Skin of body (tissue), 2 donors: ENCODE data around the gene TRIM46. TPM values are rescaled to one million over a fixed set of nuclear protein-coding genes. Genes with fewer than 3 reads are reported as not detected.

Experiments
- DNase-seq: peaks from one replicate; lab custom pipeline; 2025; lab: John Stamatoyannopoulos, UW
- total RNA-seq: library from RNA; depleted of rRNA; stranded (reverse); fragments of >200 nt; gene quantifications from one replicate; pipeline ENCODE4 v1.2.3, GENCODE V29; 2014

TRIM46 gene
- total RNA-seq, 1 donor from 2014 or later: 0.20 TPM

GRCh38 chr1:155170806-155171205 is 2.8 kb upstream of the TRIM46 start:
- DNase-seq: no peak

- no peak for DNase-seq
These were observed 1.6 kb upstream of the TRIM46 start for GRCh38 chr1:155171836-155172731.

DNA sequence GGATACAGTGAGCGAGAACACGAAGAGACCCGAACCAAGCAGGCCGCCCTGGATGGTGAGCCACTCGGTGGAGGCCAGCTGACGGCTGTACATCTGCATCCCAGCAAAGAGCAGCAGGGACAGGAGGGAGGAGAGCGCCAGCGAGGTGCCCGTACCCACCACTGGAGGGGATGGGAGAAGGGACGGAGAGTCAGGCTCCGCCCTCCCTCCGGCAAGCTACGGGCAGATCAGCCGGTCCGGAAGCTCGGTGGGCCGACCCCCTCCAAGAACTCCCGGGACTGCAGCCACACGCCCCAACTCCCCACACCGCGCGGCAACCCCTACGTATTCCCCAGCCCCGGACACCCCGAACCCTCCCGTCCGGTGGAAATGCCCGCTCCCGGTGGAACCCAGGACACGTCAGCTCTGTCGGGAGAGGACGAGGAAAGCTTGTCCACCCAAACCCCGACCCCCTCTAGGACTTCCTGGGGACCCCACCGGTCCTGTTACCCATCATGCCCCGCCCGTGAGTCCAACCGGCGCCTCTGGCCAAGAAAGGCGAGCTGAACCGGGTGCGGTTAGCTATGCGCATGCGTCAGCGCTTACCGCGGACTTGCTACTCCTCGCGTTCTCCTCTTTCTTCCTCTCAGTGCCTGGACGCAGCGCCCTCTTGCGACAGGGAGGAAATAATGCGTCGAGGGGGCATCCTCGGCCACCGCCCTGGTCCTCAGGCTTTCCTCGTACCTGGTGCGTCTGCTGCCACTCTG is 744 bp upstream of the TRIM46 start, which contains the start of gene KRTCAP2:
Gene KRTCAP2 (minus strand): TSS at position 573 of the 746 bp plus-strand sequence. CDS start 80 bp downstream, at position 493.
- DNase-seq: peak; percentile 95

- no peak for DNase-seq
These were observed 953 bp downstream of the TRIM46 start for GRCh38 chr1:155174324-155175280.

GRCh38 chr1:155175281-155175926 is 1.8 kb downstream of the TRIM46 start:
- DNase-seq: no peak

DNA sequence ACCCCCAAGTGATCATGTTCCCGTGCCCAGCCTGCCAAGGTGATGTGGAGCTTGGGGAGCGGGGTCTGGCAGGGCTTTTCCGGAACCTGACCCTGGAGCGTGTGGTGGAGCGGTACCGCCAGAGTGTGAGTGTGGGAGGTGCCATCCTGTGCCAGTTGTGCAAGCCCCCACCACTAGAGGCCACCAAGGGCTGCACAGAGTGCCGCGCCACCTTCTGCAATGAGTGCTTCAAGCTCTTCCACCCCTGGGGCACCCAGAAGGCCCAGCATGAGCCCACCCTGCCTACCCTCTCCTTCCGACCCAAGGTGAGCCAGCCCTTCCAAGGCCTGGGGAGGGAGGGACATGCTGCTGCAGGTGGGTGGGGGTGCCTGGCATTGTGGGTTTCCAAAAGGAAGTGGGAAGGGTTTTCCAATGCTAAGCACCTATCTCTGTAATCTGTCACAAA is 2.3 kb downstream of the TRIM46 start:
- no peak for DNase-seq

- DNase-seq: peak; percentile 36
These were observed 3.0 kb downstream of the TRIM46 start for GRCh38 chr1:155176544-155177071.

- DNase-seq: no peak
These were observed 3.7 kb downstream of the TRIM46 start for GRCh38 chr1:155177192-155177917.

DNA sequence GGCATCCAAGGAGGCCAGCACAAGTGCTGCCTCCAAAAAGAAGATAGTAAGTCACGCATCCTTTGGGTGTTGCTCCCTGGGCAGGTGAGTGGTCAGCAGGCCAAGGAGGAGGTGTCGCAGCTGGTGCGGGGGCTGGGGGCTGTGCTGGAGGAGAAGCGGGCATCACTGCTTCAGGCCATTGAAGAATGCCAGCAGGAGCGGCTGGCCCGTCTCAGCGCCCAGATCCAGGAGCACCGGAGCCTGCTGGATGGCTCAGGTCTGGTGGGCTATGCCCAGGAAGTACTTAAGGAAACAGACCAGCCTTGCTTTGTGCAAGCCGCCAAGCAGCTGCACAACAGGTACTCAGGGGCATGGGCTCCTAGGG is 4.3 kb downstream of the TRIM46 start:
- no peak for DNase-seq

- no peak for DNase-seq
These were observed 4.9 kb downstream of the TRIM46 start for GRCh38 chr1:155178441-155179111.

DNA sequence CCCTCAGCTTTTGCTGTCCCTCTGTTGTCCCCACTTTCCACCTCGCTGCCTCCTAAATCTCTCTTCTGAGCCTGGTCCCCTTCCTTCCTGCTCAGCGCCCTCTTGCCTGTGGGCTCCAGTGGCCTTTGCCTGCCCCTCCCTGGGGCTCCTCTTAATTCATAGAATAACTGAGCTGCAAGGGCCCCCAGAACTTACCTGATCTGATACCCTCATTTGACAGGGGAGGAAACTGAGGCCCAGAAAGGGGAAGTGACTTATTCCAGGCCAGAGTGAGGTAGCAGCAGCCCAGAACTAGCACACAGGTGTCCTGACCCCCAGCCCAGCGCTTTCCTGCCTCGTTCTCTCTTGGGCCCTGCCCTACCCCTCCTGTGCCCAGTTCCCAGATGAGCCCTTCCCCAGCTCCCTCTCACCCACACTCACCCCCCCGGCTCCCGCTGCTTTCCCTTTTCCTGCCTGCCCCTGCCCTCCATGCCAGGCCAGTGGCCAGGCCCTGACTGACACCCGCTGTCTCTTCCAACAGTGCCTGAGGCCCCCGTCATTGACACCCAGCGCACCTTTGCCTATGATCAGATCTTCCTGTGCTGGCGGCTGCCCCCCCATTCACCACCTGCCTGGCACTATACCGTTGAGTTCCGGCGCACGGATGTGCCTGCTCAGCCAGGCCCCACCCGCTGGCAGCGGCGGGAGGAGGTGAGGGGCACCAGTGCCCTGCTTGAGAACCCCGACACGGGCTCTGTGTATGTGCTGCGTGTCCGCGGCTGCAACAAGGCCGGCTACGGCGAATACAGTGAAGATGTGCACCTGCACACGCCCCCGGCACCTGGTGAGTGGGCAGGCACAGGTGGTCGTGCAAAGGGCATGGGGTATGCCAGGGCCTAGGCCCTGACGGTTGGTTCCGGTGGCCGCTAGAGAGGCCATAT is 5.7 kb downstream of the TRIM46 start:
- no peak for DNase-seq

GRCh38 chr1:155181371-155182051 is 7.9 kb downstream of the TRIM46 start:
- DNase-seq: no peak

DNA sequence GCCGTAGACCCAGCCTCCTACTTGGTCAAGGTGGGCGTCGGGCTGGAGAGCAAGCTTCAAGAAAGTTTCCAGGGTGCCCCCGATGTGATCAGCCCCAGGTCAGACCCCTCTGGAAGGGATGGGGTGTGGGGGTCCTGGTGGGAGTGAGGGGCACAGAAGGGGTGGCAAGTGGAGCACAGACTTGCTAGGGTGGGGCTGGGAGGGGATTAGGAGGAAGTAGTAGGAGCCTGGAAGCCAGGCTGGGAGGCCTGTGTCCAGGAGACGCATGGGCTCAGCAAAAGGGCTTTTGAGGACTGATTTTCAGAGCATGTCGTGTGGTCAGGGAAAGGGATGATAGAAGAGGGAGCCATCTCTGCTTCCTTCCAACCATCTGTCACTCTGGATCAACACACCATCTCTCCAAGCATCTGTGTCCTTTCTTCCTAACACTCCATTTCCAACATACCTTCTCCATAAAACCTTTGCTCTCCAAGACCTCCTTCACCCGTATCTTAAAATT is 8.5 kb downstream of the TRIM46 start:
- no peak for DNase-seq

GRCh38 chr1:155183775-155184221 is 10.1 kb downstream of the TRIM46 start:
- DNase-seq: no peak

GRCh38 chr1:155184351-155184811 is 10.7 kb downstream of the TRIM46 start:
- DNase-seq: no peak

DNA sequence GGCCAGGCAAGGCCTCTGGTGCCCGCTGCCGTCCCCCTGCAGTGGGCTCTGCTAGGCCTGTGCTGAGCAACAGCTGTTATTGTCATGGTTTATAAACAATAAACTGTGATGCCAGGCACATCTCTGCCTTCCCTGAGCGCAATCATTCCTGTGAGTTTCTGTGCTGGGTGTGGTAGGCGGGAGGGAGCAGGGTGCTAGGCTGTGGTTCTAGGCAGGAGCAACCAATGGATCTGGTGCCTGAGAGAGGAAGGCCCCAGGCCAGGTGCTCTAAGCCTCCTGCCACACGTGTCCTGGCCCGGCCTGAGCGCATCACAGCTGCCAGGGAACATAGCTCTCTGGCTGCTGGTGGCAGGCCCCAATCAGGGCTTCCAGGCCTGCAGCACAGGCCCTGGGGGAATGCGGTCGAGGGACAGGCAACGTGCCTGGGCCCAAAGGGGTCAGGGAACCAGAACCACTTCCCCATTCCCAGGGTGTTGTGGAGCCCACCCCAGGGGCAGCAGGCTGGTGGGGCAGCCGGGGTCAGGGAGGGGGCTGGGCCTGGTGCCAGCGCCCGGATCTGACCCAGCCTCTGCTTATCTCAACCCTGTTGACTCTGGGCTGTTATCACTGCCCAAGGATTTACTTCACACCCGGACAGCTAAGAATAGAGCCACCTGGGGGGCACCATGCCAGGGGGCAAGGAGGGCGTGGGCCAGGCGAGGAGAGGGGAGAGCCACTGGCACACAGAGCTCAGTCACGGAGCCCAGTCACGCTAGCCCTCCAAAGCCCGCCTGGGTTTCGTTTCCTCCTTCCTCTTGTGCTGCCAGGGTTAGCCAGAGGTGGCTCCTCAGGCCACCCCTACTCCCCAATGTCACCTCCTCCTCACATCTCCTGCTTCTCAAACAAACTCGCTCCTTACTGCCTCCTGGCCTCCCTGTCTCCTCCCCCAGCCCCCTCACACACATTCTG is 11.5 kb downstream of the TRIM46 start:
- DNase-seq: no peak
